GM18868 (cell line): ENCODE results near the gene CNPY3.
A peak's percentile ranks its signal among the peaks of the same experiment; 100 is the strongest.
"Not testable (repeated sequence)": the region's sequence is repeated elsewhere in the genome, so short reads cannot be mapped to it uniquely, and the experiment has no call there.

Source experiments
- ATAC-seq: cut with Tn5 transposase; IDR thresholded peaks from one replicate; pipeline ENCODE4 v1.9.1; 2021; ENCODE audit warnings: mild to moderate bottlenecking, moderate library complexity; ENCODE audit not compliant: unreplicated experiment

The CNPY3 gene

GRCh38 chr6:42914546-42914945, 14.7 kb upstream of the CNPY3 start:
- ATAC-seq, result no peak

GRCh38 chr6:42915732-42916131, 13.5 kb upstream of the CNPY3 start, which contains the start of gene PTCRA:
PTCRA (plus strand) TSS chr6:42916053; CDS start chr6:42916070, 17 bp downstream.
- ATAC-seq, result no peak

DNA sequence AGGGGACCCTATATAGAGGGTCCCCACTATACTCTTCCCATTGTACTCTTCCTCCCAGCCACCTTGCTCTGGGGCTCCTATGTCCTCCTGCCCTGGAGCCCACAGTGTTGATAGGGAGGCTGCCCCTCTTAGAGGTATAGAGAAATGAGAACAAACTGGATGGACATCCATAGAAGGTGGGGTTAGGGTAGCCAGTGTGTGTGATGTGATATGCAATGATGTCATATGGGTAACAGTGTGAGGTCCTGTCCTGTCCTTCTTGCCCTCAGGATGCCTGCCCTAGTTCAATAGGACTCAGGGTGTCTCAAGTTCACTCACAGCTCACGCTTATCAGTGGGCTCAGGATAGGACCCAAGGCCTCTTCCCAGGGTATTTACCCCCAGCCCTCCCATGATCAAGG, 13.0 kb upstream of the CNPY3 start:
- no peak for ATAC-seq

DNA sequence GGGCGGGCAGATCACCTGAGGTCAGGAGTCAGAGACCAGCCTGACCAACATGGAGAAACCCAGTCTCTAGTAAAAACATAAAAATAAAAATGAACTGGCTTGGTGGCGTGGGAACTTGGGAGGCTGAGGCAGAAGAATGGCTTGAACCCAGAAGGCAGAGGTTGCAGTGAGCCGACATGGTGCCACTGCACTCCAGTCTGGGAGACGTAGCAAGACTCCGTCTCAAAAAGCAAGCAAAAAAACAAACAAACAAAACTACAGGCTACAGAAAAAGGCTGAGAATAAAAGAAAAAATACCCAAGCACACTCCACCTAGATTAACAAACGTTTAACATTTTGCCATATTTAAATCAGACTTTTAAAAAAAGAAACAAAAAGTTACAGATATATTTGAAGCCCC, 7.5 kb upstream of the CNPY3 start:
- no peak for ATAC-seq

- no peak for ATAC-seq
Observed at GRCh38 chr6:42923666-42924065, 5.6 kb upstream of the CNPY3 start.

GRCh38 chr6:42925248-42925857, 3.9 kb upstream of the CNPY3 start:
- ATAC-seq, result no peak

DNA sequence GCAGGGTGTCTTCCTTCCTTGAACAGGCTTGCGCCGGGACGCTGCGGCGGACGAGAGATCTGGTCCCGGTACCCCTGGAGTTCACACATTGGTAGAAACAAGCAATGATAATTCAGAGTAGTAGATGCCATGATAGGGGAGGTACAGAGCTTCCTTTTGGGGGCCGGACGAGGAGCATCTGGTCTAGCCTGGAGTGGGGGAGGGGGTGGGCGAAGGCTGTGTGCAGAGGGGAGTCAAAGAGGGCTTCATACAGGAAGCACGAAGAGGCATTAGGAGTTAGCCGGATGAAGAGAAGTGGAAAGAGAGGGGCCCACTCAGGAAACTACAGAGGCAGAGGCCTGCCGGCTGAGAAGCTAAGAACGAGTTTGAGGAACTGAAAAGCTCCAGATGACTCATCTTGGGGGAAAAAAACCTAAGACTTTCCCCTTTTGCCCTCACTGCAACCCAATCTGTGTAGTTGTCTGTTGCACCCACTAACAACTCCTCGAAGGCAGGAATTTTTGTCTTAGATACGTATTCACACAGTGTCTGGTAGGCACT, 611 bp downstream of the CNPY3 start:
- peak; percentile 57 for ATAC-seq

DNA sequence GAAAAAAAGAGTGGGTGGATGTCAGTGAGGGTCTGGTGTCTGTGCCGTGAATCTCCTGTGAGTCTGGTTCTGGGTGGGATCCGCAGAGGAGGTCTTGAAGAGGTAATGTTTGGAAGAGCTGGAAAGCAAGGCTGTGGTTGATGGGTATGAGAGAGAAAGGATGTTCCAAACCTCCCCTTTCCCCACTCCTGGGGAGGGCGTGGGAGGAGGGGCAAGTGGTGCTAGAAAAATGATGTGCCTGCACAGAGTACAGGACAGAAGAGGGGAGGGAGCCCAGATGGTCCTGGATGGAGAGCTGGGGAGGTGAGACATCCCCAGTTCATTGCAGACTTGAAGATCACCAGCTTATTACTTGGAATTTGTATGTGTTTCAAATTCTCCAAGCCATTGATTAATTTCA, 3.1 kb downstream of the CNPY3 start:
- ATAC-seq, result no peak

DNA sequence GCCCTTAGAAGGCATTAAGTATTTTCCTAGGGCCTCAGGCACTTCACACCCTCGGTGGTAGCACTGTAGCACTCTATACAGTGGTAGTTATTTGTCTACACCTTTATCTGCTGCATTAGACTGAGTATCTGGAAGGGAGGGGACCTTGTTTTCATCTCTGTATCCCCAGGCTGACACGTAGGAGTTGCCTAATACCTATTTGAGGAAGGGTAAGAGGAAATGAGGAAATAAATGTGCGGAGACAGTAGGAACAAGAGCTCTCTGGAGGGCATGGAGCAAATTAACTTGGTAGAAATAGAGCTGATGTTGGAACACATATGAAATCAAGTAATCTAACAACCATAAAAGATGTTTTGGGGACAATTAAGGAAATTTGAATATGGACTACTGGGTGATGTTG, 3.9 kb downstream of the CNPY3 start:
- ATAC-seq, result no peak

- ATAC-seq, result no peak
Observed at GRCh38 chr6:42935322-42935721, 6.0 kb downstream of the CNPY3 start.

- ATAC-seq, result no peak
Observed at GRCh38 chr6:42936398-42936797, 7.1 kb downstream of the CNPY3 start.

DNA sequence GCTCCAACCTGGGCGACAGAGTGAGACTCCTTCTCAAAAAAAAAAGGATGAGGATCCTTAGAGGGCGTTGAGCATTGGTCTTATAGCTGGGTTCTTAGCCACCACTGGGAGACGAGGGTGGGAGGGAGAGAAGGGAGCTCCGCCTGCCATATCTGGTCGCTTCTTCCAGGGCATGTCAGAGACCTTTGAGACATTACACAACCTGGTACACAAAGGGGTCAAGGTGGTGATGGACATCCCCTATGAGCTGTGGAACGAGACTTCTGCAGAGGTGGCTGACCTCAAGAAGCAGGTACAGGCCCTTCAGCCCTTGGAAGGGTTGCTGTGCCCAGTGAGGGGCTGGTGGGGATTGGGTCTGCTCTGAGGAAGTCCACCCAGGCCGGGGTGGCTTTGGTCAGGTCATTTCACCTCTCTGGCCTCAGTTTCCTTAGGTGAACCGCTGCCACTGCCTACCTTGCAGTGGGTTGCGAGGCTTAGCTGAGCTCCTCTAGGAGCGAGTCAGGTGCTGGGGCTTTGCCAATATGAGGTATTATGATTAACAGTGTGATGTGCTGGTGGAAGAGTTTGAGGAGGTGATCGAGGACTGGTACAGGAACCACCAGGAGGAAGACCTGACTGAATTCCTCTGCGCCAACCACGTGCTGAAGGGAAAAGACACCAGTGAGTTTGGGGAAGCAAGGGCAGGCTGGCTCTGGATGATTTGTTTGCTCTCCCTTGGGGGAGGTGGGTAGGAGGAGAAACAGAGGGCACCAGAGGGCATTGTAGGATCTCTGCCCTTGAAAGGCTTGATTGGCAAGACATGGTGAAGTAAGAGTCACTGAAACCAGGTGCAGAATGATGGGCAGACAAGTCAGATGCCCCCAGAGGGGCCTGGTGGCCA, 8.5 kb downstream of the CNPY3 start:
- no peak for ATAC-seq

- no peak for ATAC-seq
Observed at GRCh38 chr6:42938428-42938796, 9.1 kb downstream of the CNPY3 start.

- no peak for ATAC-seq
Observed at GRCh38 chr6:42938987-42939809, 9.9 kb downstream of the CNPY3 start.

DNA sequence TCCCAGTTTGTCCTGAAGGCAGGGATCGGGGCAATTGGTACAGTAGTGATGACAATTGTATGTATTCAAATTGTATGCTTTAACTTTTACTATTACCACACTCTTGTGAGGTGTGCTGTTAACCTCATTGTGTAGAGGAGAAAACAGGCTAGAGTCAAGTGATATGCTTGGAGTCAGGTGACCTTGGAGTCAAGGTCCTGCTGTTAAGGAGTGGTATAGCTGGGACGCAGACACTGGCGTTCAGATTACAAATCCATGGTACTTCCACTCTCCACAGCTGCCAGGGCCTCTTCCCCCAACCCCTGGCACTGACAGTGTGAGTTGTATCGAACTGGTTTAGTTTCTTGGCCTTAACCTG, 10.5 kb downstream of the CNPY3 start:
- ATAC-seq, result no peak

DNA sequence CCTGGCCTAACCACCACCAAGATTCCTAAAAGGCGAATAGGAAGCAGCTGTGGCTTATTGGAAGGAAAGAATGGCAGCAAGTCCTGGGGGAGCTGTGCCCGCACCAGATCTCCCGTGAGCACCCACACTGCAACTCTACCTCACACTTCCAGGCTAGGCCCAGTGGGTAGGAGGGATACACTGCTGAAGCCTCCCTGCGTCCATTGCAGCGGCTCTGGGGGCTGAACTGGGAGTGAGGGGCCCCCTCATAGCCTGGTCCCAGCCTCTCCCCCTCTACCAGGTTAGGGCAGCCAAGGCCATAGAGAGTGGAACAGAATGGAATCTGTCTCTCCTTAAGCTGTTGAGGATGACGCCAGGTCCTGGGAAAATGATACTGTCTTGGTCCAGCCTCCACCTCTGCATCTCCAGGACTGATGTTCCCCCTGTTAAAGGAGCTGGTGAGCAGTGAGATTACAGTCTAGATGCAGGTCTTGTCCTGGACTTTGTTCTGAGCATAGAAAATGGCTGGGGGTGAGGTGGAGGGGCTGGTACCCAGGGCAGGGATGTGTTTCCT, 11.3 kb downstream of the CNPY3 start:
- no peak for ATAC-seq

DNA sequence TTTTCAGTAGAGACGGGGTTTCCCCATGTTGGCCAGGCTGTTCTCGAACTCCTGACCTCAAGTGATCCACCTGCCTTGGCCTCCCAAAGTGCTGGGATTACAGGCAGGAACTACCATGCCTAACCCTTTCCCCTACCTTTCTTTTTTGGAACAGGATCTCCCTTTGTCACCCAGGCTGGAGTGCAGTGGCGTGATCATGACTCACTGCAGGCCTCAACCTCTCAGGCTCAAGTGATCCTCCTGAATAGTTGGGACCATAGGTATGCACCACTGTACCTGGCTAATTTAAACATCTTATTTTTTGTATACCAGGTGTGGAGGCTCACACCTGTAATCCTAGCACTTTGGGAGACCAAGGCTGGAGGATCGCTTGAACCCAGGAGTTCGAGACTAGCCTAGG, 12.1 kb downstream of the CNPY3 start:
- ATAC-seq, result not testable (repeated sequence)

DNA sequence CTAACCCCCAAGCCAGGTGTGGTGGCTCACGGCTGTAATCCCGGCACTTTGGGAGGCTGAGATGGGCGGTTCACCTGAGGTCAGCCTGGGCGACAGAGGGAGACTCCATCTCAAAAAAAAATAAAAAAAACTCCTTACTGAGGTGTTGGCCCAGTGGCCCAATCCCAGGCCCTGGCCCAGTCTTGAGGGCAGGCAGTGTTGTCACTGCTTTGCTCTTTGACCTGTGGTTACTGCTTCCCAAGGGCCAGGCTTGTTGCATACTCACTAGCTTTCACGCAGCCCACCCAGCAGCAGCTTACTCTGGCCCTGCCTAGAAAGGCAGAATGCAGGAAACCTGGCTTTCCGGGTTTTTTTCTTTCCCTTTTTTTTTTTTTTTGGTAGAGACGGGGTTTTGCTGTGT, 13.2 kb downstream of the CNPY3 start:
- ATAC-seq, result no peak

DNA sequence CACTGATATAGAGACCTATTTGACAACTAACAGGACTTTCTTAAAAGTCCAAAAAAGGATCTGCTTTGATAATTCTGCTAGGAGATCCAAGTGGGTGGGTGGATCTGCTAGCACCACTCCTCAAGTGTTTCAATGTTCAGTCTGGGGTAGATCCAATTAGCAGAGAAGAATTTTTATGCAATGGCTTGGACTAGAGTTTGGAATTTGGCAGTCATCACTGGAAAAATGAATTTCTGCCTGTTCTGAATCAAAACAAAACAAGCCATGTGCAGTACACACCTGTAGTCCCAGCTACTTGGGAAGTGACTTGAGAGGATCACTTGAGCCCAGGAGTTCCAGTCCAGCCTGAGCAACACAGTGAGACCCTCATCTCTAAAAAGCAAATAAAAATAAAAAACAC, 18.7 kb downstream of the CNPY3 start:
- ATAC-seq, result no peak

GRCh38 chr6:42952389-42952788, 23.1 kb downstream of the CNPY3 start:
- ATAC-seq, result no peak

GRCh38 chr6:42954405-42954804, 25.1 kb downstream of the CNPY3 start:
- not testable (repeated sequence) for ATAC-seq
